Keratinocyte (primary cell): ENCODE data around the gene SSPN.

Experiments used
- CTCF ChIP-seq, 3 experiments: IDR thresholded peaks in 1 of 3; conservative IDR thresholded peaks in 1 of 3; optimal IDR thresholded peaks in 1 of 3; 2 replicates in 2 of 3; 3 replicates in 1 of 3; pipeline versions ENCODE3 to v1.5.1; 2011; ENCODE audit warnings: low read length in 3 of 3, mild to moderate bottlenecking in 3 of 3, moderate library complexity in 2 of 3, control low read depth in 1 of 3, inconsistent platforms in 1 of 3; ENCODE audit not compliant: insufficient read depth in 2 of 3; ENCODE audit errors: extremely low read depth in 1 of 3
- EZH2 ChIP-seq: IDR thresholded peaks from one replicate; pipeline ENCODE4 v1.6.1; 2012; ENCODE audit warnings: inconsistent platforms, mild to moderate bottlenecking, low read length, moderate library complexity

GRCh38 chr12:26299751-26300150 is 104.4 kb downstream of the SSPN start:
- TF ChIP-seq CTCF (optimal IDR thresholded peaks at IDR 0.05 in 1 of 3, IDR thresholded peaks at IDR 0.05 in 1 of 3, conservative IDR thresholded peaks at IDR 0.05 in 1 of 3; ENCODE audit: extremely low read depth in 1 of 3, insufficient read depth in 2 of 3, low read length in 3 of 3), result no peak
- TF ChIP-seq EZH2, result no peak
